ENCODE results near the gene SLC44A4. TPM values are rescaled to one million over a fixed set of nuclear protein-coding genes. Genes with fewer than 3 reads are reported as not detected.

Gene SLC44A4
- total RNA-seq, 1 experiment from 2014 or later, result 3.5 TPM

GRCh38 chr6:31851485-31851832 is 27.3 kb downstream of the SLC44A4 start:
- Histone ChIP-seq H3K9ac (ENCODE audit: low read length) (no peak overlapping the region), H3K4me2 (ENCODE audit: low read length) (no peak overlapping the region), H3K4me3 (ENCODE audit: low read length) (no peak overlapping the region), H3K9me2 (replicated peaks; ENCODE audit: low read length) (no peaks in the 10 kb centered on the region), H3K79me2 (ENCODE audit: low read length) (no peaks in the 10 kb centered on the region), H3K9me3 (ENCODE audit: low read length) (no peaks in the 10 kb centered on the region), H3K4me1 (ENCODE audit: insufficient read depth, low read length) (no peaks in the 10 kb centered on the region), H2AFZ (ENCODE audit: low read length) (no peak overlapping the region), H3K27me3 (ENCODE audit: low read length) (no peaks in the 10 kb centered on the region), H3K27ac (ENCODE audit: low read length) (no peak overlapping the region), H3K36me3 (ENCODE audit: low read depth, low read length) (no peaks in the 10 kb centered on the region), H4K20me1 (ENCODE audit: low read length) (no peaks in the 10 kb centered on the region), H3F3A (ENCODE audit: low read length, unreplicated experiment) (no peaks in the 10 kb centered on the region)
- intact Hi-C loops (cut with micrococcal nuclease), result no loop called here
- POLR2A ChIA-PET (ENCODE audit: unreplicated experiment), result interaction anchor here (0.5 kb wide), 1 partner anchor 10 kb away, joined by 3 read pairs; no protein-coding TSS in a partner anchor
- CTCF ChIA-PET, result no interaction called here
- ATAC-seq, result no peak
- BruUV-seq (replicated peaks), result no TSS peak
- no peak for TF ChIP-seq CTCF (conservative IDR thresholded peaks at IDR 0.05; ENCODE audit: low read depth, low read length)
- no peak for TF ChIP-seq EZH2 (IDR thresholded peaks at IDR 0.05; ENCODE audit: low read length, unreplicated experiment)
- TF ChIP-seq EZH2phosphoT487 (IDR thresholded peaks at IDR 0.05; ENCODE audit: borderline replicate concordance, low read length), result no peak
- DNase-seq, result no peak

GRCh38 chr6:31850765-31851484 is 27.9 kb downstream of the SLC44A4 start:
- no peak for ATAC-seq
- no peaks in the 10 kb centered on the region for H3K9me3 ChIP-seq (ENCODE audit: low read length)
- POLR2A ChIA-PET (ENCODE audit: unreplicated experiment), result interaction anchor here (0.5 kb wide), 1 partner anchor 9 kb away, joined by 3 read pairs; no protein-coding TSS in a partner anchor
- no peak for TF ChIP-seq CTCF (conservative IDR thresholded peaks at IDR 0.05; ENCODE audit: low read depth, low read length)
- TF ChIP-seq EZH2phosphoT487 (IDR thresholded peaks at IDR 0.05; ENCODE audit: borderline replicate concordance, low read length), result no peak
- no peak for TF ChIP-seq EZH2 (IDR thresholded peaks at IDR 0.05; ENCODE audit: low read length, unreplicated experiment)
- DNase-seq, result no peak
- H4K20me1 ChIP-seq (ENCODE audit: low read length), result no peaks in the 10 kb centered on the region
- H3K27ac ChIP-seq (ENCODE audit: low read length), result no peak overlapping the region
- no peaks in the 10 kb centered on the region for H3F3A ChIP-seq (ENCODE audit: low read length, unreplicated experiment)
- no peak overlapping the region for H3K9ac ChIP-seq (ENCODE audit: low read length)
- no peaks in the 10 kb centered on the region for H3K9me2 ChIP-seq (replicated peaks; ENCODE audit: low read length)
- intact Hi-C loops (cut with micrococcal nuclease), result no loop called here
- H3K4me1 ChIP-seq (ENCODE audit: insufficient read depth, low read length), result no peaks in the 10 kb centered on the region
- no peak overlapping the region for H3K4me2 ChIP-seq (ENCODE audit: low read length)
- H3K4me3 ChIP-seq (ENCODE audit: low read length), result no peak overlapping the region
- H2AFZ ChIP-seq (ENCODE audit: low read length), result no peak overlapping the region
- no TSS peak for BruUV-seq (replicated peaks)
- no peaks in the 10 kb centered on the region for H3K36me3 ChIP-seq (ENCODE audit: low read depth, low read length)
- CTCF ChIA-PET, result no interaction called here
- H3K79me2 ChIP-seq (ENCODE audit: low read length), result no peaks in the 10 kb centered on the region
- H3K27me3 ChIP-seq (ENCODE audit: low read length), result no peaks in the 10 kb centered on the region

GRCh38 chr6:31847276-31847978 is 31.4 kb downstream of the SLC44A4 start:
- H4K20me1 ChIP-seq (ENCODE audit: low read length), result no peaks in the 10 kb centered on the region
- TF ChIP-seq CTCF (conservative IDR thresholded peaks at IDR 0.05; ENCODE audit: low read depth, low read length), result no peak
- no peak for TF ChIP-seq EZH2phosphoT487 (IDR thresholded peaks at IDR 0.05; ENCODE audit: borderline replicate concordance, low read length)
- TF ChIP-seq EZH2 (IDR thresholded peaks at IDR 0.05; ENCODE audit: low read length, unreplicated experiment), result no peak
- no peaks in the 10 kb centered on the region for H3K9me2 ChIP-seq (replicated peaks; ENCODE audit: low read length)
- no peak overlapping the region for H3K27ac ChIP-seq (ENCODE audit: low read length)
- no peaks in the 10 kb centered on the region for H3K79me2 ChIP-seq (ENCODE audit: low read length)
- H3F3A ChIP-seq (ENCODE audit: low read length, unreplicated experiment), result no peaks in the 10 kb centered on the region
- DNase-seq, result no peak
- no peak for ATAC-seq
- no peaks in the 10 kb centered on the region for H3K27me3 ChIP-seq (ENCODE audit: low read length)
- H3K4me2 ChIP-seq (ENCODE audit: low read length), result no peak overlapping the region
- no peak overlapping the region for H3K4me3 ChIP-seq (ENCODE audit: low read length)
- no peaks in the 10 kb centered on the region for H3K9me3 ChIP-seq (ENCODE audit: low read length)
- H2AFZ ChIP-seq (ENCODE audit: low read length), result no peak overlapping the region
- POLR2A ChIA-PET (ENCODE audit: unreplicated experiment), result no interaction called here
- no peaks in the 10 kb centered on the region for H3K4me1 ChIP-seq (ENCODE audit: insufficient read depth, low read length)
- H3K36me3 ChIP-seq (ENCODE audit: low read depth, low read length), result no peaks in the 10 kb centered on the region
- intact Hi-C loops (cut with micrococcal nuclease), result no loop called here
- BruUV-seq (replicated peaks), result no TSS peak
- no peak overlapping the region for H3K9ac ChIP-seq (ENCODE audit: low read length)
- CTCF ChIA-PET, result no interaction called here
